ENCODE measurements around the gene SMG5.

The SMG5 gene

DNA sequence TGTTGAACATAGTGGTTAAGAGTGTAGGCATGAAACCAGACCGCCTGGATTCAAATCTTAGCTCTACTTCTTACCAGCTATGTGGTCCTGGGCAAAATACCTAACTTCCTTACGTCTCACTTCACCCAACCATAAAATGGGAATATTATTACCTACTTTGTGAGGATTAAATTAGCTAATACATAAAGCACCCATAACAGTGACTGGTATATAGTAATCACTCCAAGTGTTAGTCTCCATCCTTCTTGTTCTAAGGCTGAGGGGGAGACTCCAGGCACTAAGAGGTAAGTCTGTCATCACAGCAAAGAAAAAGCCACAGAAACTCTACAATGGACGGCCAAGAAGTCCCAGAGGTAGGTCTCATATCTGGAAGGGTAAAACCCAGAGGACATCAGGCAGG is 2.8 kb downstream of the SMG5 start:
- Histone ChIP-seq H3K36me3 (peaks cover 71% of the 10 kb centered on the region), H3K9me3 (ENCODE audit: severe bottlenecking) (no peaks in the 10 kb centered on the region), H3K27ac (no peak overlapping the region), H3K27me3 (ENCODE audit: insufficient read depth, low read depth, severe bottlenecking) (no peaks in the 10 kb centered on the region), H3K4me3 (ENCODE audit: low read depth, low read length) (no peak overlapping the region)
- TF ChIP-seq, protein P1, sequence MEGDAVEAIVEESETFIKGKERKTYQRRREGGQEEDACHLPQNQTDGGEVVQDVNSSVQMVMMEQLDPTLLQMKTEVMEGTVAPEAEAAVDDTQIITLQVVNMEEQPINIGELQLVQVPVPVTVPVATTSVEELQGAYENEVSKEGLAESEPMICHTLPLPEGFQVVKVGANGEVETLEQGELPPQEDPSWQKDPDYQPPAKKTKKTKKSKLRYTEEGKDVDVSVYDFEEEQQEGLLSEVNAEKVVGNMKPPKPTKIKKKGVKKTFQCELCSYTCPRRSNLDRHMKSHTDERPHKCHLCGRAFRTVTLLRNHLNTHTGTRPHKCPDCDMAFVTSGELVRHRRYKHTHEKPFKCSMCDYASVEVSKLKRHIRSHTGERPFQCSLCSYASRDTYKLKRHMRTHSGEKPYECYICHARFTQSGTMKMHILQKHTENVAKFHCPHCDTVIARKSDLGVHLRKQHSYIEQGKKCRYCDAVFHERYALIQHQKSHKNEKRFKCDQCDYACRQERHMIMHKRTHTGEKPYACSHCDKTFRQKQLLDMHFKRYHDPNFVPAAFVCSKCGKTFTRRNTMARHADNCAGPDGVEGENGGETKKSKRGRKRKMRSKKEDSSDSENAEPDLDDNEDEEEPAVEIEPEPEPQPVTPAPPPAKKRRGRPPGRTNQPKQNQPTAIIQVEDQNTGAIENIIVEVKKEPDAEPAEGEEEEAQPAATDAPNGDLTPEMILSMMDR (IDR thresholded peaks at IDR 0.05; ENCODE audit: low read depth, low read length), result no peak
- no peak for DNase-seq

DNA sequence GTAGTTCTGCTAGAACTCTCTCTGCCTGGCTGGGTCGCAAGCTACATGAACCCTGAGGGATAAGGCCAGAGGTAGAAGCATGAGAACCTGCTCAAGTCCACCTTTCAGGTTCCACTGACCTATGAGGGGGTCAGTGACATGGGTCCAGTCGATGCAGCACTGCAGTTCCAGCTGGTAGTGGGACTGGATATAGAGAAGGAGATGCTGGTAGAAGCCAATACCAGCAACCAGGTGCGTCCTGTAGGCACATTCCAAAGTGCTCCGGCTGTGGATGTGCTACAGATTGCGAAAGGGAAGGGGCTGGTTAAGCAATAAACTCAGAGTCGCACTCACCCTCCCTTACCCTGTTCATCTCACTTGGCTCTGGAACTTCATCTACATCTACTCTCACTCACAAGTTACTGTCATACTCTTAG is 5.7 kb downstream of the SMG5 start:
- DNase-seq, result peak; percentile 48
- Histone ChIP-seq H3K36me3 (peaks cover 94% of the 10 kb centered on the region), H3K27me3 (ENCODE audit: insufficient read depth, low read depth, severe bottlenecking) (no peaks in the 10 kb centered on the region), H3K27ac (no peak overlapping the region), H3K9me3 (ENCODE audit: severe bottlenecking) (no peaks in the 10 kb centered on the region), H3K4me3 (ENCODE audit: low read depth, low read length) (no peak overlapping the region)
- TF ChIP-seq, protein P1 (IDR thresholded peaks at IDR 0.05; ENCODE audit: low read depth, low read length), result no peak

DNA sequence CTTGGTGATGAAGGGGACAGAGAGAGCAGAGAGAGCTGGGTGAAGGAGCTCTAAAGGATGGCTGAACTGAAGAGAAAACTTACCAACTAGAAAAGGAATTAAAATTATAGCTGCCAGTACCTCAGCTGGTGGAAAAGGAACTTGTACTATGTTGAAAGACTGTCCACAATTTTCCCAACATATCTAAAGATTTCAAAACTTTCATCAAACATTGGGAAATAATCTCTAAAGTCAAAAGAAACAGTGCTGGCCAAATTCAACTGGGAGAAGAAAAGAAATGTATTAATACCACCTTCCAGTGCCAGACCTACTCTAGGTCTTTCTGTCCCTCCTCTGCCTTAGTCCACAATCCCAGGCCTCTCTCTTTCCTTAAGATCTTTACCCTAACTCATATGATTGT is 6.1 kb downstream of the SMG5 start:
- H3K4me3 ChIP-seq (ENCODE audit: low read depth, low read length), result no peak overlapping the region
- TF ChIP-seq, protein P1 (IDR thresholded peaks at IDR 0.05; ENCODE audit: low read depth, low read length), result no peak
- no peak overlapping the region for H3K27ac ChIP-seq
- peaks cover 94% of the 10 kb centered on the region for H3K36me3 ChIP-seq
- H3K9me3 ChIP-seq (ENCODE audit: severe bottlenecking), result no peaks in the 10 kb centered on the region
- no peak for DNase-seq
- H3K27me3 ChIP-seq (ENCODE audit: insufficient read depth, low read depth, severe bottlenecking), result no peaks in the 10 kb centered on the region

DNA sequence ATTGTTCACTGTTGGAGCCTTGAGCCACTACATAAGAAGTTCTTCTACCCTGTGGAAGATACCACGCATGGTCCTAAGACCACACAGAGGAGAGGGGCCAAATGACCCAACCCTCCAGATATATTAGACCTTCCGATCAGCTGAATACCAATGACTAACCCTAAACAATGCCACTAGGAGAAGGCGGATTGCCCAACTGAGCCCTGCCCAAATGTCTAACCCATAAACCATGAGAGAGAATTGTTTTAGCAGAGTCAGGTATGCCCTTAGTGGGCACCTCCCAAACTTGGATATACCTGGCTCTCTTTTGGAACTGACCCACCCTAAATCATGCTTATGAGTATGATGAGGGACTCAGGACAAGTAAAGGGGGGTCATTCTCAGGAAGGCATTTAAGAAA is 12.3 kb downstream of the SMG5 start:
- Histone ChIP-seq H3K27me3 (ENCODE audit: insufficient read depth, low read depth, severe bottlenecking) (no peaks in the 10 kb centered on the region), H3K36me3 (peaks cover 96% of the 10 kb centered on the region)
- TF ChIP-seq, protein P1 (IDR thresholded peaks at IDR 0.05; ENCODE audit: low read depth, low read length), result no peak

DNA sequence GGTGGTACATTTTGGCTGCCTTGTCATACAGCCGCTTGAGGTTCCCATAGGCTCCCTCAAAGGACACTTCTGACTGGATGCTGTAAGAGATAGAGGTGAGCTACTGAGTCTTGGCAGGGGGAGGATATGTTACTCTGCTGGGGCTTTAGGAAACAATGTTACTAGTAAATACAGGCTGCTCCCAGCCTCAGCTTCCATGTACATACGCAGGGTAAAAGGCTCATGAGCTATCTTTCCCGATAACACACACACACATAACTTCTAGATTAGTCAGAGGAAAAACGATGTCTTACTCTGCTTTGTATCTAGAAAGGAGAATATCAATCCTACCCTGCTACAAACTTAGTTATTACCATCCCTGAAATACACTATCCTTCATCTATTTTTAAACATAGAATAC is 14.3 kb downstream of the SMG5 start:
- TF ChIP-seq, protein P1 (IDR thresholded peaks at IDR 0.05; ENCODE audit: low read depth, low read length), result no peak
- H3K27ac ChIP-seq, result no peak overlapping the region
- no peaks in the 10 kb centered on the region for H3K9me3 ChIP-seq (ENCODE audit: severe bottlenecking)
- peaks cover 95% of the 10 kb centered on the region for H3K36me3 ChIP-seq
- H3K27me3 ChIP-seq (ENCODE audit: insufficient read depth, low read depth, severe bottlenecking), result no peaks in the 10 kb centered on the region
- H3K4me3 ChIP-seq (ENCODE audit: low read depth, low read length), result no peak overlapping the region
- no peak for DNase-seq

More for the DNA sequence above, 12.3 kb downstream of the SMG5 start:
- H3K27ac ChIP-seq, result no peak overlapping the region
- no peaks in the 10 kb centered on the region for H3K9me3 ChIP-seq (ENCODE audit: severe bottlenecking)
- H3K4me3 ChIP-seq (ENCODE audit: low read depth, low read length), result no peak overlapping the region
- DNase-seq, result no peak

DNA sequence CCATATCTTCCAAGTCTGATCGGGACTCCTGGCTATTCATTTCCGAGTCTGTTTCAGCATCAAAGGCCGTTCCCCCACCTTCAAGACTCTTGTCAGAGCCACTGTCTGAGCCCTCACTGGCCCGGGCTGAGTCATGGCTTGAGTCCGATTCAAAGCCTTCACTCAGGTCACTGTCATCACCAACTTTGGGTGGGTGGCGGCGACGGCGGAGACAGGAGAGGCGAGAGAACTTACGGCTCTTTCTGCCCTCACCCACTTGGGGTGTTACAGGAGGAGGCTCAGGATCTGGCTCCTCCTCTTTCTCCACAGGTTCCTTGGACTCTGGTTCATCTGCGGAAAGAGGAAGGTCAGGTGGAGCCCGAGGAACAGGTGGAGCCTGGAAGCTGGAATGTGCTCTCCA is 16.6 kb downstream of the SMG5 start:
- no peak overlapping the region for H3K4me3 ChIP-seq (ENCODE audit: low read depth, low read length)
- DNase-seq, result no peak
- no peaks in the 10 kb centered on the region for H3K9me3 ChIP-seq (ENCODE audit: severe bottlenecking)
- TF ChIP-seq, protein P1 (IDR thresholded peaks at IDR 0.05; ENCODE audit: low read depth, low read length), result no peak
- H3K27ac ChIP-seq, result no peak overlapping the region
- peaks cover 99% of the 10 kb centered on the region for H3K36me3 ChIP-seq
- H3K27me3 ChIP-seq (ENCODE audit: insufficient read depth, low read depth, severe bottlenecking), result no peaks in the 10 kb centered on the region
